ENCODE measurements around the gene CYB5R3.

The CYB5R3 gene

GRCh38 chr22:42692239-42693054 is 43.3 kb upstream of the CYB5R3 start:
- DNase-seq (ENCODE audit: low read depth, low spot score), result no peak
- no peak overlapping the region for H3K4me3 ChIP-seq (ENCODE audit: insufficient read length, low read depth)
- H3K27me3 ChIP-seq (ENCODE audit: insufficient read depth, insufficient read length), result no peaks in the 10 kb centered on the region
- no peaks in the 10 kb centered on the region for H3K9me3 ChIP-seq (ENCODE audit: insufficient read depth, low read length)
- H3K36me3 ChIP-seq (ENCODE audit: insufficient read depth, insufficient read length, low read length), result peaks cover 10% of the 10 kb centered on the region
- H3K4me1 ChIP-seq (ENCODE audit: insufficient read depth, insufficient read length), result peaks cover 2% of the 10 kb centered on the region
- H3K9ac ChIP-seq (ENCODE audit: insufficient read length, low read depth), result no peak overlapping the region
- TF ChIP-seq ZNF274 (IDR thresholded peaks at IDR 0.05; ENCODE audit: low read depth, low read length) (no peak), YY1 (IDR thresholded peaks at IDR 0.05; ENCODE audit: insufficient read depth, insufficient read length) (no peak), SUZ12 (IDR thresholded peaks at IDR 0.05; ENCODE audit: extremely low read depth, insufficient read depth, insufficient read length) (no peak)

GRCh38 chr22:42691440-42691839 is 42.2 kb upstream of the CYB5R3 start:
- no peaks in the 10 kb centered on the region for H3K9me3 ChIP-seq (ENCODE audit: insufficient read depth, low read length)
- H3K4me3 ChIP-seq (ENCODE audit: insufficient read length, low read depth), result no peak overlapping the region
- TF ChIP-seq SUZ12 (IDR thresholded peaks at IDR 0.05; ENCODE audit: extremely low read depth, insufficient read depth, insufficient read length), result no peak
- TF ChIP-seq YY1 (IDR thresholded peaks at IDR 0.05; ENCODE audit: insufficient read depth, insufficient read length), result no peak
- no peak for TF ChIP-seq ZNF274 (IDR thresholded peaks at IDR 0.05; ENCODE audit: low read depth, low read length)
- no peak for DNase-seq (ENCODE audit: low read depth, low spot score)
- no peaks in the 10 kb centered on the region for H3K27me3 ChIP-seq (ENCODE audit: insufficient read depth, insufficient read length)
- H3K9ac ChIP-seq (ENCODE audit: insufficient read length, low read depth), result peak overlapping the region; percentile 3
- peaks cover 6% of the 10 kb centered on the region for H3K4me1 ChIP-seq (ENCODE audit: insufficient read depth, insufficient read length)
- H3K36me3 ChIP-seq (ENCODE audit: insufficient read depth, insufficient read length, low read length), result peaks cover 10% of the 10 kb centered on the region

- DNase-seq (ENCODE audit: low read depth, low spot score), result peak; percentile 33
- no peak for TF ChIP-seq YY1 (IDR thresholded peaks at IDR 0.05; ENCODE audit: insufficient read depth, insufficient read length)
- no peak for TF ChIP-seq SUZ12 (IDR thresholded peaks at IDR 0.05; ENCODE audit: extremely low read depth, insufficient read depth, insufficient read length)
- TF ChIP-seq ZNF274 (IDR thresholded peaks at IDR 0.05; ENCODE audit: low read depth, low read length), result no peak
- H3K9ac ChIP-seq (ENCODE audit: insufficient read length, low read depth), result peak overlapping the region; percentile 50
- H3K4me3 ChIP-seq (ENCODE audit: insufficient read length, low read depth), result no peak overlapping the region
- H3K27me3 ChIP-seq (ENCODE audit: insufficient read depth, insufficient read length), result no peaks in the 10 kb centered on the region
- no peaks in the 10 kb centered on the region for H3K36me3 ChIP-seq (ENCODE audit: insufficient read depth, insufficient read length, low read length)
- no peaks in the 10 kb centered on the region for H3K9me3 ChIP-seq (ENCODE audit: insufficient read depth, low read length)
- H3K4me1 ChIP-seq (ENCODE audit: insufficient read depth, insufficient read length), result peaks cover 9% of the 10 kb centered on the region
Observed at GRCh38 chr22:42688241-42689211, 39.3 kb upstream of the CYB5R3 start.

GRCh38 chr22:42686756-42687491 is 37.7 kb upstream of the CYB5R3 start:
- Histone ChIP-seq H3K9me3 (ENCODE audit: insufficient read depth, low read length) (no peaks in the 10 kb centered on the region), H3K27me3 (ENCODE audit: insufficient read depth, insufficient read length) (no peaks in the 10 kb centered on the region), H3K4me3 (ENCODE audit: insufficient read length, low read depth) (no peak overlapping the region), H3K9ac (ENCODE audit: insufficient read length, low read depth) (no peak overlapping the region), H3K4me1 (ENCODE audit: insufficient read depth, insufficient read length) (peaks cover 9% of the 10 kb centered on the region), H3K36me3 (ENCODE audit: insufficient read depth, insufficient read length, low read length) (no peaks in the 10 kb centered on the region)
- DNase-seq (ENCODE audit: low read depth, low spot score), result no peak
- TF ChIP-seq YY1 (IDR thresholded peaks at IDR 0.05; ENCODE audit: insufficient read depth, insufficient read length) (no peak), SUZ12 (IDR thresholded peaks at IDR 0.05; ENCODE audit: extremely low read depth, insufficient read depth, insufficient read length) (no peak), ZNF274 (IDR thresholded peaks at IDR 0.05; ENCODE audit: low read depth, low read length) (no peak)

GRCh38 chr22:42685941-42686653 is 36.9 kb upstream of the CYB5R3 start:
- no peak for DNase-seq (ENCODE audit: low read depth, low spot score)
- Histone ChIP-seq H3K9me3 (ENCODE audit: insufficient read depth, low read length) (no peaks in the 10 kb centered on the region), H3K36me3 (ENCODE audit: insufficient read depth, insufficient read length, low read length) (no peaks in the 10 kb centered on the region), H3K9ac (ENCODE audit: insufficient read length, low read depth) (no peak overlapping the region), H3K27me3 (ENCODE audit: insufficient read depth, insufficient read length) (no peaks in the 10 kb centered on the region), H3K4me1 (ENCODE audit: insufficient read depth, insufficient read length) (peaks cover 9% of the 10 kb centered on the region), H3K4me3 (ENCODE audit: insufficient read length, low read depth) (no peak overlapping the region)
- TF ChIP-seq SUZ12 (IDR thresholded peaks at IDR 0.05; ENCODE audit: extremely low read depth, insufficient read depth, insufficient read length), result no peak
- TF ChIP-seq ZNF274 (IDR thresholded peaks at IDR 0.05; ENCODE audit: low read depth, low read length), result no peak
- TF ChIP-seq YY1 (IDR thresholded peaks at IDR 0.05; ENCODE audit: insufficient read depth, insufficient read length), result no peak

GRCh38 chr22:42684462-42685195 is 35.4 kb upstream of the CYB5R3 start:
- Histone ChIP-seq H3K9me3 (ENCODE audit: insufficient read depth, low read length) (0 out of 2 replicates have a peak, but pooled peaks cover under 1% of the 10 kb centered on the region), H3K4me3 (ENCODE audit: insufficient read length, low read depth) (no peak overlapping the region), H3K4me1 (ENCODE audit: insufficient read depth, insufficient read length) (peaks cover 9% of the 10 kb centered on the region), H3K9ac (ENCODE audit: insufficient read length, low read depth) (no peak overlapping the region), H3K27me3 (ENCODE audit: insufficient read depth, insufficient read length) (no peaks in the 10 kb centered on the region), H3K36me3 (ENCODE audit: insufficient read depth, insufficient read length, low read length) (no peaks in the 10 kb centered on the region)
- TF ChIP-seq SUZ12 (IDR thresholded peaks at IDR 0.05; ENCODE audit: extremely low read depth, insufficient read depth, insufficient read length), result no peak
- no peak for TF ChIP-seq ZNF274 (IDR thresholded peaks at IDR 0.05; ENCODE audit: low read depth, low read length)
- no peak for TF ChIP-seq YY1 (IDR thresholded peaks at IDR 0.05; ENCODE audit: insufficient read depth, insufficient read length)
- DNase-seq (ENCODE audit: low read depth, low spot score), result no peak

Data from NT2/D1 (cell line).